ENCODE results near the gene ARHGAP44. TPM values are rescaled to one million over a fixed set of nuclear protein-coding genes. Genes with fewer than 3 reads are reported as not detected.

Gene ARHGAP44
- total and polyA plus RNA-seq, 9 of the 15 experiments (the other 6 are each of a cell fraction or from before 2014, with no cell fraction given) = 0.01 to 0.68 (median 0.07) TPM; not detected in 1

DNA sequence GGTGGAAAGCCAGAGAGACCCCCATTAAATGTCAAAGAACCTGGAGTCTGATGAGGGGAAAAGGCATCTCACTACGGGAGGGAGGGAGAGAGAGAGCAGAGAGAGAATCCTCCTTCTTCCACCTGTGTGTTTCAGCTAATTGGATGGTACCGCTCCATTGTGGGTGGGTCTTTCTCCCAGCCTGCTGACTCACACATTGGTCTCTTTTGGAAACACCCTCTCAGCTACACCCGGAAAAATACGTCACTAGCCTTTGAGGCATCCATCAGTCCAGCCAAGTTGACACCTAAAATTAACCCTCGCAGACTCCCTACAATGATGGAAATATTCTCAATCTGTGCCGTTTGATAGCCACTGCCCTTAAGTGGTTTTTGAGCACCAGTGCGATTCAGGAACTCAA is 128.1 kb downstream of the ARHGAP44 start:
- no TSS peak for BruUV-seq (replicated peaks)
- Histone ChIP-seq H3K4me3 (no peak overlapping the region), H3K27me3 (ENCODE audit: control insufficient read depth in 2 of 2, insufficient read depth in 2 of 2, low read length in 2 of 2) (peaks cover 2 to 10% of the 10 kb centered on the region in 2 experiments; a peak in 2 of 5 replicates), H4K20me1 (replicated peaks; ENCODE audit: control insufficient read depth, insufficient read depth, low read length) (no peaks in the 10 kb centered on the region), H3K79me2 (ENCODE audit: control insufficient read depth, insufficient read depth, low read length) (no peaks in the 10 kb centered on the region), H3K4me2 (ENCODE audit: insufficient read depth, low read length) (no peak overlapping the region), H3K4me1 (replicated peaks in 1 of 2; ENCODE audit: control insufficient read depth in 2 of 2, insufficient read depth in 2 of 2, low read length in 2 of 2) (no peaks in the 10 kb centered on the region), H3K9me1 (ENCODE audit: control insufficient read depth, insufficient read depth, low read length) (no peaks in the 10 kb centered on the region), H3K9ac (ENCODE audit: insufficient read depth in 1 of 2, low read depth in 2 of 2, low read length in 2 of 2) (no peak overlapping the region), H3K27ac (ENCODE audit: extremely low read depth, low read depth, low read length) (no peak overlapping the region), H3K9me3 (replicated peaks; ENCODE audit: control insufficient read depth, insufficient read depth, low read depth, low read length) (no peaks in the 10 kb centered on the region), H3K36me3 (ENCODE audit: control insufficient read depth, insufficient read depth, low read length) (no peaks in the 10 kb centered on the region), H2AFZ (ENCODE audit: low read depth, low read length) (no peak overlapping the region)
- DNase-seq (ENCODE audit: extremely low read depth in 1 of 4, low spot score in 3 of 4) (peak in 2 of 4 experiments; percentile 3 to 4), ATAC-seq (peak; percentile 47; the same call in 2 of the 3 replicates), FAIRE-seq (no peak)
- in situ Hi-C loops (cut with MboI) (no loop called here), intact Hi-C loops (cut with micrococcal nuclease) (no loop called here)
- WGBS (ENCODE audit: insufficient coverage, low coverage, missing lambda C conversion rate) = 3% methylated on average over 6 of the region's 7 CpGs
- CTCF ChIA-PET (ENCODE audit: low intra/inter-chr PET ratio) = no interaction called here
- POLR2A ChIA-PET = no interaction called here
- TF ChIP-seq CCNT2 (IDR thresholded peaks at IDR 0.05; ENCODE audit: borderline replicate concordance, extremely low read depth, insufficient read length, low read depth, low read length) (no peak), ZKSCAN8 (CRISPR knock-in tag; IDR thresholded peaks at IDR 0.05) (no peak), E4F1 (CRISPR knock-in tag; IDR thresholded peaks at IDR 0.05; ENCODE audit: borderline replicate concordance) (no peak), ZBED1 (IDR thresholded peaks at IDR 0.05) (no peak), KAT2B (IDR thresholded peaks at IDR 0.05; ENCODE audit: low read depth, low read length) (no peak), E2F4 (CRISPR knock-in tag; IDR thresholded peaks at IDR 0.05; ENCODE audit: low read depth) (no peak), RNF219 (CRISPR knock-in tag; IDR thresholded peaks at IDR 0.05) (no peak), MYNN (IDR thresholded peaks at IDR 0.05) (no peak), MYNN (CRISPR knock-in tag; IDR thresholded peaks at IDR 0.05) (no peak), RBM22 (IDR thresholded peaks at IDR 0.05; ENCODE audit: low read depth, low read length, poor library complexity, severe bottlenecking) (no peak), DIDO1 (tag; IDR thresholded peaks at IDR 0.05; ENCODE audit: low read depth) (no peak), PHF21A (IDR thresholded peaks at IDR 0.05; ENCODE audit: borderline replicate concordance, low read depth) (no peak)
- TF ChIP-seq, protein P1, sequence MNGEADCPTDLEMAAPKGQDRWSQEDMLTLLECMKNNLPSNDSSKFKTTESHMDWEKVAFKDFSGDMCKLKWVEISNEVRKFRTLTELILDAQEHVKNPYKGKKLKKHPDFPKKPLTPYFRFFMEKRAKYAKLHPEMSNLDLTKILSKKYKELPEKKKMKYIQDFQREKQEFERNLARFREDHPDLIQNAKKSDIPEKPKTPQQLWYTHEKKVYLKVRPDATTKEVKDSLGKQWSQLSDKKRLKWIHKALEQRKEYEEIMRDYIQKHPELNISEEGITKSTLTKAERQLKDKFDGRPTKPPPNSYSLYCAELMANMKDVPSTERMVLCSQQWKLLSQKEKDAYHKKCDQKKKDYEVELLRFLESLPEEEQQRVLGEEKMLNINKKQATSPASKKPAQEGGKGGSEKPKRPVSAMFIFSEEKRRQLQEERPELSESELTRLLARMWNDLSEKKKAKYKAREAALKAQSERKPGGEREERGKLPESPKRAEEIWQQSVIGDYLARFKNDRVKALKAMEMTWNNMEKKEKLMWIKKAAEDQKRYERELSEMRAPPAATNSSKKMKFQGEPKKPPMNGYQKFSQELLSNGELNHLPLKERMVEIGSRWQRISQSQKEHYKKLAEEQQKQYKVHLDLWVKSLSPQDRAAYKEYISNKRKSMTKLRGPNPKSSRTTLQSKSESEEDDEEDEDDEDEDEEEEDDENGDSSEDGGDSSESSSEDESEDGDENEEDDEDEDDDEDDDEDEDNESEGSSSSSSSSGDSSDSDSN (IDR thresholded peaks at IDR 0.05; ENCODE audit: borderline replicate concordance in 1 of 2, low read depth in 2 of 2, low read length in 2 of 2) = no peak

Data from K562 (cell line).